ENCODE data around the gene CRYBA2. TPM values are rescaled to one million over a fixed set of nuclear protein-coding genes. Genes with fewer than 3 reads are reported as not detected.

CRYBA2 gene
- total and polyA plus RNA-seq, 9 of the 15 experiments (the other 6 are each of a cell fraction or from before 2014, with no cell fraction given): 0.11 to 1.8 (median 0.62) TPM; not detected in 5

GRCh38 chr2:219022041-219022440 is 28.8 kb upstream of the CRYBA2 start:
- TF ChIP-seq ZNF766 (CRISPR knock-in tag; conservative IDR thresholded peaks at IDR 0.05) (no peak), SMARCE1 (IDR thresholded peaks at IDR 0.05) (no peak), MAX (CRISPR knock-in tag; IDR thresholded peaks at IDR 0.05) (no peak), ZNF586 (CRISPR knock-in tag; conservative IDR thresholded peaks at IDR 0.05) (no peak), BCOR (IDR thresholded peaks at IDR 0.05) (no peak), CTBP1 (IDR thresholded peaks at IDR 0.05; ENCODE audit: borderline replicate concordance) (no peak), RBM25 (IDR thresholded peaks at IDR 0.05; ENCODE audit: low read depth, low read length, severe bottlenecking) (no peak), ZNF253 (CRISPR knock-in tag; conservative IDR thresholded peaks at IDR 0.05) (no peak), LARP7 (IDR thresholded peaks at IDR 0.05) (no peak), ZNF518B (CRISPR knock-in tag; IDR thresholded peaks at IDR 0.05) (no peak), ZNF184 (CRISPR knock-in tag; IDR thresholded peaks at IDR 0.05) (no peak), PCBP1 (IDR thresholded peaks at IDR 0.05; ENCODE audit: low read depth, low read length, poor library complexity, severe bottlenecking) (no peak), MTF1 (CRISPR knock-in tag; IDR thresholded peaks at IDR 0.05; ENCODE audit: borderline replicate concordance) (no peak)
- ChIA-PET CTCF (ENCODE audit: low intra/inter-chr PET ratio) (interaction anchor here (0.7 kb wide), 1 partner anchor 24 kb away, joined by 3 read pairs; no protein-coding TSS in a partner anchor), POLR2A (no interaction called here)
- in situ Hi-C loops (cut with MboI) (loop anchor here (10.0 kb wide), 1 partner anchor 133 kb away; no protein-coding TSS in a partner anchor), intact Hi-C loops (cut with micrococcal nuclease) (no loop called here)
- H3K27me3 ChIP-seq (ENCODE audit: control insufficient read depth in 2 of 2, insufficient read depth in 2 of 2, low read length in 2 of 2): peaks cover 0 to 70% of the 10 kb centered on the region in 2 experiments; a peak in 4 of 5 replicates
- H3K36me3 ChIP-seq (ENCODE audit: control insufficient read depth, insufficient read depth, low read length): no peaks in the 10 kb centered on the region
- no peak overlapping the region for H3K4me2 ChIP-seq (ENCODE audit: insufficient read depth, low read length)
- 0 out of 2 replicates have a peak, but pooled peaks cover 4% of the 10 kb centered on the region for H4K20me1 ChIP-seq (replicated peaks; ENCODE audit: control insufficient read depth, insufficient read depth, low read length)
- ATAC-seq (no peak), FAIRE-seq (no peak), DNase-seq (ENCODE audit: extremely low read depth in 1 of 4, low spot score in 3 of 4) (no peak)
- no peak overlapping the region for H3K27ac ChIP-seq (ENCODE audit: extremely low read depth, low read depth, low read length)
- H3K9me1 ChIP-seq (ENCODE audit: control insufficient read depth, insufficient read depth, low read length): no peaks in the 10 kb centered on the region
- 0% methylated on average over 7 of the region's 12 CpGs for WGBS (ENCODE audit: insufficient coverage, low coverage, missing lambda C conversion rate)
- H3K4me3 ChIP-seq: no peak overlapping the region
- H3K9me3 ChIP-seq (replicated peaks; ENCODE audit: control insufficient read depth, insufficient read depth, low read depth, low read length): no peaks in the 10 kb centered on the region
- no peaks in the 10 kb centered on the region for H3K79me2 ChIP-seq (ENCODE audit: control insufficient read depth, insufficient read depth, low read length)
- BruUV-seq (replicated peaks): no TSS peak
- H2AFZ ChIP-seq (ENCODE audit: low read depth, low read length): no peak overlapping the region
- H3K9ac ChIP-seq (ENCODE audit: insufficient read depth in 1 of 2, low read depth in 2 of 2, low read length in 2 of 2): no peak overlapping the region
- H3K4me1 ChIP-seq (replicated peaks in 1 of 2; ENCODE audit: control insufficient read depth in 2 of 2, insufficient read depth in 2 of 2, low read length in 2 of 2): no peaks in the 10 kb centered on the region

Measured in K562 (cell line).